Endothelial cell of hepatic sinusoid (primary cell): ENCODE results near the gene CRP.

ENCODE experiments used
- in situ Hi-C: cut with HindIII; loops from 2 replicates; pipeline ENCODE4 v1.10.0; 2017; ENCODE audit warnings: low sequenced_read_pairs

Gene CRP, protein sequence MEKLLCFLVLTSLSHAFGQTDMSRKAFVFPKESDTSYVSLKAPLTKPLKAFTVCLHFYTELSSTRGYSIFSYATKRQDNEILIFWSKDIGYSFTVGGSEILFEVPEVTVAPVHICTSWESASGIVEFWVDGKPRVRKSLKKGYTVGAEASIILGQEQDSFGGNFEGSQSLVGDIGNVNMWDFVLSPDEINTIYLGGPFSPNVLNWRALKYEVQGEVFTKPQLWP

DNA sequence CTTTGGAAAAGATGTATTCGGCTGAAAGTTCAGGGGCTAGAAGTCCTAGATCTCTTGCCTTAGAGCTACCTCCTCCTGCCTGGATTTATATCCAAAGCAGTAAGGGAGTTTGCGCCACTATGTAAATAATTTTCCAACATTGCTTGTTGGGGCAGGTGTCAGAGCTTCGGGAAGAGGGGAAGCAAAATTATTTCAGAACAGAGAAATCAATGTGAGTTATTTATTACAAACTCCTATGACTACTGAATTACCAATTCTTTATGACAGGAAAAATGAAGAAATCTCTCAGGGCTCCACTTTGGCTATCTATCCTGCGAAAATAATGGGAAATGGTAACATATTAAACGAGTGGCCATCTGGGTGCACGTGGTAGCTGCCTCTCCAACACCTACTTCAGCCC, at the start of gene CRP:
Gene CRP (minus strand): TSS at position 61 of the 400 bp plus-strand sequence. CDS start 104 bp downstream, outside the sequence.
- in situ Hi-C loops = loop anchor here (25.0 kb wide), 1 partner anchor 327 kb away; no protein-coding TSS in a partner anchor

DNA sequence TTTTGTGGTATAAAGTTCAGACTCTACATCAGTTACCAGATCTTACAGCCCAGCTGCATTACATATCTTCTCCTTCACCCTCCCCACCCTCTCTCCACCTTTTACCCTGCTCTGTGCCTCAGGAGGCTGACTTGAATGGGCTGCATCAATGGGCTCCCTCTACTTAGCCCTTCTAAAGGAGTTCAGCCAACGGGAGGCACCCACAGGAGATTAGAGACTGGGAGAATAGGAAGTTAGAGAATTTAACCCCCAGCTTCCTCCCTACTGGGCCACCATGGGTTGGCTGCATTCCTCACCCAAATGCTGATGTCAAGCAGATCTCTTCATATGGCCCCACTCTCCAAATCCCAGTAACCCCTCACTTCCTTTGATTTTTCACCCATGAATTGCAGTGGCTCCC, 49.3 kb upstream of the CRP start:
- in situ Hi-C loops = no loop called here

DNA sequence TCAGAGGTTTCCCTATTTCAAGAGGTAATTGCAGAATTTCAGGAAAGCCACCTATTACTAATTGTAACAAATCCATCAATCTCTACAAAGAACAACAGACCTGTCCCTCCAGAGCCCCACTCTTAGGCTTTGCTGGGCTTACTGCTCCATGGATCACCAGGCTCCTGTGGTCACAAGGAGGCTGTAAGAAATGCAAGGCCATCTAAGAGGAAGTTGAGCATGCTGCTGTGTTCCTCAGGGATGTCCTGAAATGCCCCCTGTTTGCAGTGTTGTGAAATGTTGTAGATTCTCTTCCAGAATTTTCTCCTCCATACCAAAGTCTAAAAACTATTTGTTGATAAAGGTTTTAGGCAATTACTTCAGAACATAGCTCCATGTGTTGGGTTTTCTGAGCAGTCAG, 42.0 kb upstream of the CRP start:
- in situ Hi-C loops = no loop called here

DNA sequence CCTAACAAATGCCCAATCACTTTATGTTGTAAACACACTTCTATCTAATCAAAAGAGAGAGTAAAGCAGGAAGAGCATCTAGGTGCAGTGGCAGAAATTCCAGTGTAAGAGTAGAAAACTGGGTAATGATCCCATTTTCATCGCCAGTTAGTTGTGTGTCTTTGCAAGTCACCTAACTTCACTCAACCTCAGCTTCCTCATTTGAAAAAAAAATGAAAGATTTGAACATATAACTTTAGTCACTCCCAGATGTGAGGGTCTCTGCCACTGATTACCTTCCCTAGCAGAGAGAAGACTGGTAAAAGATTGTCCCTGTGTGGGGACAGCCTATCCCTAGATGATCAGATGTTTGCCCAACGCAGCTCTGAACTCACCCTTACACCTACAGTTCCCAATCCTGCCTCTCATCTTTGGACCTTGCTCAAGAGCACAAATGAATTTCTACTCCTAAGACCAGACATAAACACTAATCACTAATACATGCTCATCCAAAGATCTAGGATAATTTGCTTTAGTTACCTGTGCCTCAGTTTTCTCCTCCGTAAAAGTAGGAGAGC, 41.1 kb upstream of the CRP start:
- in situ Hi-C loops = no loop called here

GRCh38 chr1:159753386-159753785, 39.0 kb upstream of the CRP start:
- in situ Hi-C loops = no loop called here

DNA sequence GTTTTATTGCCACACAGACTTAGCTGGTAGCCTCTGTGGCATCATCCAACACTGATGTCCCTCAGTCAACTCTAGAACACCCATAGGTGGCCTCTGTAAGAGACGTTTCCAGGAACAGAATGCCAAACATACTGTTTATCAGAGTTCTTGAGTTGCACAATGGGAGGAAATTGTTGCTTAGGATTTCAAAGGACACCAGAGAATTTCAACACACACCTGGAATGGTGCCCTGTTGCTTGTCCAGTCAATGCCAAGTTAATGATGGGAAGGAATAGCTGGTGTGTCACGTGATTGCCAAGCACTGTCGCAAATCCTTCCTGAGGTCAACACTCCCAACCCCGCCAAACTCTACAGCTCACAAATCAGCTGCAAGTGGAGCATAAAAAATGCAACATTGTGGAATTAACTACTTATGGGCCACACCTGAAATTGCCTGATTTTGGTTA, 37.8 kb upstream of the CRP start:
- in situ Hi-C loops = no loop called here

DNA sequence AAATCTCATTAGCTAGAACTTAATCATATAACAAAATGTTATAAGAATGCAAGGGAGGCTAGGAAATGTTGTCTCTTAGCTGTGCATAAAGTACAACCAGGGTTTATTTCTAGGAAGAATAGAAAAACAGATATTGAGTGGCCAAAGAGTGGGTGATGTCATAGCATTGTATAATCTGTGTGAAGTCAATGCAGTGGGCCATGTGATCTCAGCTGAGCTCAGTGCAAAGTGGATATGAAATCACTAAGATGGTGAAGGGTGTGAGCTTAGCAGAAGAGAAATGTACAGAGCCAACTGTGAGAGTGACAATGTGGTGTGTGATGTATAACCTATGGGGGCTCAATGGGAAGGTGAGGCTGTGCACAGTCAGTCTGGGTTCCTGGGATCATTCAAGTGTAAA, 36.6 kb upstream of the CRP start:
- in situ Hi-C loops = no loop called here

DNA sequence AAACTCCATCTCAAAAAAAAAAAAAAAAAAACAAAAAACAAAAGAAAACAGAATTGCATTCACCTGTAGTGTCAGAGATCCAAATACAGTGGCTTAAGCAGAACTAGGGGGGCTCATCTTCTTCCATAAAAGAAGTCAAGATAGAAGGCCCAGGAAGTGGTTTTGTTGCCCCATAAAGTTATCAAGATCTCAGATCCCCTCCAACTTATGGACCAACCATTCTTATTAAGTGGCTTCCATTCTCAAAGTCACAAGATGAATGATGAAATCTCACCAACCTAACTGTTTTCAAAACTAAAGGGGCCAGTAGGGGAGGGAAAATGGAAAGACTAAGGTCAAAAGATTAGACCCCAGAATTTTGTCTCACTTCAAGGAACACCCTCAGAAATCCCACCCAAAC, 36.2 kb upstream of the CRP start:
- in situ Hi-C loops = no loop called here

DNA sequence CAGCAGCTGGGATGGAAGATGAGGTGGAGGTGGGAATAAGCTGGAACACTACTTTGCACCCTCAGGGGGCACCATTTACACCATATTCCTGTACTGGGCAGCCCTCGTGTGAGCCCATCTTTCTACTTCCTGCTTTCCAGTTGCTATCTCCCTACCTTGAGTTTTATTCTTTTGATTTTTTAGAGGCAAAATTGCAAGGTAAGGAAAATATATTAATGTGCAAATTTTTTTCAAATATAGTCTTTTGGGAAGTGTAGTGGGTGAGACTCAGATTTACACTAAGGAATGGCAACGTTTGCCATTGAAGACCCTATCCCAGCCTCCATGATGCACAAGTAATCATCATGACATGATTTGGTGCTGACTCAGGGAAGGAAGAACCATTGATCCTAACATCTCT, 35.2 kb upstream of the CRP start:
- in situ Hi-C loops = no loop called here

- in situ Hi-C loops = no loop called here
These were observed 34.0 kb upstream of the CRP start for GRCh38 chr1:159748370-159748769.

GRCh38 chr1:159746666-159747065, 32.3 kb upstream of the CRP start:
- in situ Hi-C loops = no loop called here

GRCh38 chr1:159743651-159744410, 29.4 kb upstream of the CRP start:
- in situ Hi-C loops = no loop called here

DNA sequence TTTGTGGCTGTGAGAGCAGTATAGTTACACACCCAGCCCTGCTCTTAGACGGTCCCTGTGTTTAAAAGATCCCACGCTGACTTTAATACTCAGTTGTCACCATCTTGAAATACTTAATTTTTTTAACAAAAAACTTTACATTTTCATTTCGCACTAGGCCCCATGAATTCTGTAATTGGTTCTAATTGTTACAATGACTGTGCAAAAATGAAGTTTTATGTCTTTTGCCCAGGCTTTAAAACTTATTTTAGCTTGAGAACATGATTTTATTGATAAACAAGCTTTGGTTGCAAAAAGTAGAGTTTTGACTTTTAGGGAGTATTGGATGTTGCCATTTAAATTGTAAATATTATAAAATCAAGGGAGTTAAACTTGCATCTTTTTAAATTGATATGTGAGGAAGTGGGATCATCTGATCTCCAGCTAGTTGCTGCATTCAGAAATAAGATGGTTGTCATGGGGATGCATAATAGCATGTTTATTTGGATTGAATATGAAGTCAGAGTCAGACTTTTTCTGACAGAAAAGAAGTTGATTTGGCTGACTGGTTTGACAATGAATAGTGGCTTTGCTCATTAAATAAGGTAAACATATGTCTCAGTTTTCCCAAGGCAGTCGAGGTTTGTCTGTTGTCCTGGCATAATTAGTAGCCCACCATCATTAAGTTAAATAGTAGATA, 23.0 kb upstream of the CRP start:
- in situ Hi-C loops = loop anchor here (5.0 kb wide), 2 partner anchors 40 to 205 kb away; no protein-coding TSS in a partner anchor

DNA sequence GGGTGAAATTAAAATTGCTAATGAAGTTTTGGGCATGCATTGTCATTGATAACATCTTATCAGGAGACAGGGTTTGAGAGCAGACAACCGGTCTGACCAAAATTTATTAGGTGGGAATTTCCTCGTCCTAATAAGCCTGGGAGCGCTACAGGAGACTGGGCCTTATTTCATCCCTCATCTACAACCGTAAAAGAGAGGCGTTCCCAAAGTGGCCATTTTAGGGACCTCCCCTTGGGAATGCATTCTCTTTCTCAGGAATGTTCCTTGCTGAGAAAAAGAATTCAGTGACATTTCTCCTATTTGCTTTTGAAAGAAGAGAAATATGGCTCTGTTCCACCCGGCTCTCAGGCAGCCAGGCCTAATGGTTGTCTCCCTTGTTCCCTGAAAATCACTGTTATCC, 8.8 kb upstream of the CRP start:
- in situ Hi-C loops = loop anchor here (25.0 kb wide), 1 partner anchor 336 kb away; no protein-coding TSS in a partner anchor

GRCh38 chr1:159719990-159720389, 5.6 kb upstream of the CRP start:
- in situ Hi-C loops = loop anchor here (25.0 kb wide), 1 partner anchor 333 kb away; no protein-coding TSS in a partner anchor

DNA sequence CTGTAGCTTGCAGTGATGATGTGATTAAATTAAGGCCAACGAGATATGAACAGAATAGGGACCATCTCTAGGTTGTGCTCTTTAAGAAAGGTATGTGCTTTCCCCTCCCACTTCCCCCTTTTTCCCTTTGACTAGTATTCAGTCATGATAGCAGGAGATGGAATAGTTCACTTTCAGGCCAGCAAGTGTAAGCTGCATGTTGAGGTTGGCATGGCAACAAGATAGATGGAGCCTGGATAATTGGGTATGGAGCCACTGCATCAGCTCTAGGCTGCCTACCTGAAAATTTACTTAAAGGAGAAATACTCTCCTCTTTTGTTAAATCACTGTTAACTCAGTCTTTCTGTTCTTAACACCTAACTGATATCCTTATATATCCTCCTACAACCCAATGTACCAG, 1.5 kb upstream of the CRP start:
- in situ Hi-C loops = loop anchor here (25.0 kb wide), 1 partner anchor 329 kb away; no protein-coding TSS in a partner anchor

DNA sequence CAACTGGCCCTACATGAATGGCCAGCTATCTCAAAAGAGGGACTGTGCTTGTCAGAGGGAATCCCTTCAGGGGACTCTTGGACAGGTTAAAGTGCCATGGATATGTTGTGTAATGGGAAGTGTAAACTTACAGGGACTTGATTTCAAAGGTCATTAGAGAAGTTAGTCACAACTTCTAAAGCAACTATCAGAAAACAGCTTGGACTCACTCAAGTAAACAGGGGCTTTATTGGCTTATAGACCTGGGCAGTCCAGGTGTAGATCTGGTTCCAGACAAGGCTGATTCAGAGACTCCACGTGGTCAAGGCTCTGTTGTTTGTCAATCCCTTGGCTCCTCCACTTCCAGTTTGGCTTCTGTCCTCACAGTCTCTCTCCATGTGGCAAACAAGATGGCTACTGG, 2.3 kb downstream of the CRP start:
- in situ Hi-C loops = loop anchor here (25.0 kb wide), 1 partner anchor 325 kb away; no protein-coding TSS in a partner anchor

DNA sequence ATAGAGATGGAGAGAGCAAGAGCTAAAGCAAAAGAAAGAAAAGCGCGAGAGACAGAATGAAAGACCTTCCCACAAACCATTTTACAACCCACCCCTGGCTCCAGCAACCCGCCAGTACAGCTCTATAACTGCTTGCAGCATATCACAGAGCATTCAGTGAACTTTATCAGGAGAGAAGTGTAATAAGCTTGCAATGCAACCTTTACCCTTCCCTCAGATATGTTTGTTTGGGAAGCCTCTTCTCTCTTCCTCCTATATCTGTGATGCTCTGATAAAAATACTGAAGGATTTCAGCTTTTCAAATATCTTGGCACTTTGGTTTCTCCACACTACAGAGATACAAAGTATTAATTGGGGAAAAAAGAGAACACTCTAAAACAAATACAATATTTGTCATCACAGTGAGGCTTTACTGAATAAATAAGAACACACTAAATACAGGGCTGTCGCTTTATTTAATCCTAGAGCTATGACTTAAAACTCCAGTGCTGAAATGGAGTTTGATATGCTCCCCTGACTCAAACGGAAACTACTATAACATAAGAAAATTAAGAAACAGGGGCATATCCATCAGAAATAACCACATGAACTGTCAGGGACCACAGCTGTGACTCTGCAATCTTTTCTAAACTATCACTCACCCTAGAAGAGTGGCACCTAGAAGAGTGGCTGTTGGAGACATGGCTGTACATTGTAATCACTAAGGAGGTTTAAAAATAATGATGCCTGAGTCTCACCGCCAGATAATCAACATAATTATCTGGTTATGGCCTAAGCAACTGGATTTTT, 6.7 kb downstream of the CRP start:
- in situ Hi-C loops = loop anchor here (5.0 to 25.0 kb wide), 3 partner anchors 60 to 320 kb away; no protein-coding TSS in a partner anchor

DNA sequence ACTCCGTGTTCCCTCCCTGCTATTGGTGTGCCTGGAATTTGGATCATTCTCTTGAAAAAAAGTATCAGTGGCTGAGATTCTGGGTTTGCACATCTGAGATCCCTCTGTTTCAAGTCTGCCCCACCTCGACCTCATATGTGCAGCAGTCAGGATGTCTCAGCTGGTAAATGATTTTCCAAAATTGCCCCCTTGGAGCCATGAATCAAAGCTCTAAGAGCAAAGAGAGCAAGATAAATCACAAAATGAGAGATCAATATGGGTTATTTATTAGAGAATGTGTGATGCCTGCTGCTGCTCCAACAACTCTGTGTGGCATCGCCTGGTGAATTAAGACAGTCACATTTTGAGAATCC, 8.5 kb downstream of the CRP start:
- in situ Hi-C loops = loop anchor here (5.0 to 25.0 kb wide), 3 partner anchors 59 to 319 kb away; no protein-coding TSS in a partner anchor

DNA sequence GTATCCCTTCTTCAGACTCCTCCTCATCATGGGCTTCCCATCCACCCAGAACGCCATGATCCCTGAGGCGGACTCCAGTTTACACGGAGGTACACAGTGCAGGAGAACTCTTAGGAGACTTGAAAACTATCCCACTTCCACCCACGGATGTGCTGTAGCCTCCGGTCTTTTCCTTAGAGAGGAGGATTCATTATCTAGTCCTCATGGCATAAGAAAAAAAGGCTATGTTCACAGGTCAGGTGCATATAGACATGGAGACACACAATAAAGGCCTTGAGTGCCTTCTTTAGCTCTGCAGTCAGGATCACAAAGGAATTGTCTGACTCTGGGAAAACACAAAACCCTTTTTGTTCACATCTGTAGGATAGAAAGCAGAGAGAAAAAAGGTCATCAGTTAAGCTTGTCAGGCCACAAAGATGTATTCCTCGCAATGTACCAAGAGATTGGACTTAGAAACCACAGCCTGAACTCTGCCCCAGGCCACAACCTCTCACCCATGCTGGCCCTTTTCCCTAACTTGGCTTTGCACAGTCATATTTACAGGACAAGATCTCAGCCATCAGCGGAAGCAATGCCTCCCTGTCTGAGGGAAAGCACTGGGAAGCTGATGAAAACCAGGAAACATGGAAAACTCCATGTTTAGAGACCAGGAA, 9.0 kb downstream of the CRP start:
- in situ Hi-C loops = loop anchor here (5.0 to 25.0 kb wide), 3 partner anchors 58 to 318 kb away; no protein-coding TSS in a partner anchor
